NCI-H2029 treated with DMSO at 0.1 percent for 48 hours (cell line): ENCODE data around the gene RXRA.

Experiments
- DNase-seq: peaks from one replicate; lab custom pipeline; 2025; lab: John Stamatoyannopoulos, UW

RXRA gene

DNA sequence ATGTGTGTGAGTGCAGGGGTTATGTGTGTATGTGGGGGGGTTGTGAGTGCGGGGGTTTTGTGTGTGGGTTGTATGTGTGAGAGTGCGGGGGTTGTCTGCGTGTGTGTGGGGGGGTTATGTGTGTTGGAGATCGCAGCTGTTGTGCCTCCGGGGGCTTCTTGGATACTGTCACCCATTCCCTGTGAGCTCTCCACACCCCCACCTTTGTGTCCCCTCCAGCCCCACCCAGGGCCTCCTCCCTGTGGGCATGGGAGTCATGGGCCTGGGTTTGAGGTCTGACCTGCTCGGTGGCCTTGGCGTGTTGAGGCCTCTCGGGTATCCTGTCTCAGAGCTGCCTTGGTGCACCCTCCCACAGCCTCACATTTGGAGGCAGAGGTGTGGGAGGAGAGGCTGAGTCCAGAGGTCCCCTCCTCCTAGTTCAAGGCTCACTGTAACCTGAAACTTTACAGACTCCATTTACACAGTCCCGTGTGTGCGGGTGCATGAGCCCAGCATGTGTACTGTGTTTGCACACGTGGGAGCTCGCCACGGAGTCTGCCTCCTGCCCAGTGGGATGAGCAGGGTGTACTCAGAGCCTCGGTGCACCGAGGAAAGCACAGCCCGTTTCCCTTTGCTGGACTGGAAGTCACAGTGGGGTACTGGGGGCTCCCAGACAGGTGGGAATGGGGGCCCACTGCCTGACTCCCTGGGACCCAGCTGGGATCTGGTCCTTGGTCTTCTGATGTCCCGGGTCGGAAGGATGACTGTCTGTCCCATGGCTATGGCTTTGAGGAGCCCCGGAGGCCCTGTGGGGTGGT lies 43.4 kb downstream of the RXRA start:
- no peak for DNase-seq

DNA sequence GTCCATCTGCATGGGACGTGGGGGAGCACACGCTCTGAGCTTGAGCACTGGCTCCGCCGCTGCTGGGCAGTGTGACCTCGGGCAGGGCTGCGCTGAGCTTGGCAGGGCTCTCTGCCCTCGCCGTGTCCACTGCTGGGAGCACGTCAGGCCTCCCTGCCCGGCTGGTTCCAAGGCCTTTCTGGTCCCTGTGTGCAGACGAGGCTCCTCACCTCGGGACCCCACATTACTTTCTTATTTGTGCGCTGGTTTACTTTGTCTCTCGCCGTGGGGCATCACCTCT lies 43.9 kb downstream of the RXRA start:
- no peak for DNase-seq

DNA sequence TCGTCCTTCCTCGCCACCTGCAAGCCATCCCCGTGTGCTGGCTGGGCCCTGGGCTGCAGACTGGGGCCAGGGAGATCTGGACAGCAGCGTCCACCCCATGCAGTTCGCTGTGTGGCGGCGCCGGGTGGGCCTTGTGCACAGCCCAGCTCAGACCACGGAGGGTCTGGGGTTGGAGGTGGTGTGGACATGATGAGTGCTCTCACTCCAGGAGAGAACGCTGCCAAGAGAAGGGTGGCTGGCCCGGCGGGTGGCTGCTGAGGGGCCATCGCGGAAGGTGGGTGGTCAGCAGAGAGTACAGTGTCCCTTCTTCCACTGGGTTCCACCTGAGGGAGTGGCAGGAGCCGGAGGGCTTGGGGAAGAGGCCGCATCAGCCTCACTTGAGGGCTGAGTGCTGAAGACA lies 44.4 kb downstream of the RXRA start:
- no peak for DNase-seq

DNA sequence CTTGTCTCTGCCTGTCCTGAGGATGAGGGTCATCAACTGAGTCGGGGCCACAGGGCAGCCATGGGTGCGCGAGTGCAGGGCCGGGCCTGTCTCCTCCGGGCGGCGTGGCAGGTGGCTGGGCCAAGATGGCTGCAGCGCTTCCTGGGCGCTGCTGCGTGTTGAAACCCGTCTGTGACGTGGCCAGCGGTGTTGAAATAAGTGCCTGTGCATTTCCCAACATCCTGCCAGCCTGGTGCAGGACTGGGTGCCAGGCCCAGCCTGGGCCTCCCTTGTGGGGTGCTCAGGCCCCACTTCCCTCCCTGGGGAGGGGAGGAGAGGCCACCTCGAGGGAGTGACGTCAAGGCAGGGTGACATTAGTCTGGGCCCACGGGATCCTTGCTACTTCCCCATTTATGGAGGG lies 45.5 kb downstream of the RXRA start:
- no peak for DNase-seq

DNA sequence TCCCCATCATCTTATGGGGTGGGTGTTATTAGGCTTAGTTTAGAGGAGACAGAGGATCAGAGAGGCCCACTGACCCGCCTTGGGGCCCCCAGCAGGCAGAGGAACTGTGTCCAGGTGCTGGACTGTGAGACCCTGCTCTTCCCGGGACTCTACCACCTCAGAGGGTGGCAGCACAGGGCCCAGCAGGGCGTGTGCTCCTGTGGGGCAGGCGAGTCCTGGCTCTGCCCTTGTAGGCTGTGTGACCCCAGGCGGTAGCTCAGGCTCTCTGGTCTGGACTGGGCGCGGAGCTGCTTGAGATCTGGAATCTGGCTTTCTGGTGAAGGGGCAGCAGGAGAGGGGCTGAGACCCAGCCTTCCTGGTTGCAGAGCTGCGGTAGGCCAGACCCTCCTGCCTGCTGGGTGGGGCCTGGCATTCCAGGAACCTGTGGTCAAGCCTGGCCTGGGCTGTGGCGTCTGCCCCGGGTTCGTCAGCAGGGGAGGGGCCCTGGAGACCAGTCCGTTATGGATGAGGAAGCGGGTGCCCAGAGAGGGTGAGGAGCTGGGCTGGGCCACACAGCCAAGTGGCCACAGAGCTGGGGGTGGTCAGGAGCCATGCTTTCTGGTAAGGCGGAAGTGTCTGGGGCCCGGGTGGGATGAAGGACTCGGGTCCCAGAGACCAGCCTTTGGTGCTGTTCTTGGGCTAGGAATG lies 46.5 kb downstream of the RXRA start:
- no peak for DNase-seq

DNA sequence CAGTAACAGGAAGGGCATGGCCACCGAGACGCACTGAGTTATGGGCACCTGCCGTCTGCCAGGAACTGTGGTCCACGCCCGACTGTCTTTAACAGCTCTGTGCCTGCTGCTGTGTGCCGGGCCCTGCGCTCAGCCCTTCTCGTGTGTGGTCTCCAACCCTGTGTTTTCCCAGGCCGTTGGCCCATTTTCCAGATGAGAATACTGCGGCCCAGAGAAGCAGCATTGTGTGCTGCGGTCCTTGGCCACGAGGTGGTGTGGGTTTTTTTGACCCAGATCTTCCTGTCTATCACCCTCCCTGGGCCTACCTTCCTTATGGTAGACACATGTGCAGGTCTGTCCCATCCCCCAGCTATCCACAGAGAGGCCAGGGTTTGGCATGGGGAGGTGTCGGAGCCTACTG lies 47.0 kb downstream of the RXRA start:
- DNase-seq: no peak

DNA sequence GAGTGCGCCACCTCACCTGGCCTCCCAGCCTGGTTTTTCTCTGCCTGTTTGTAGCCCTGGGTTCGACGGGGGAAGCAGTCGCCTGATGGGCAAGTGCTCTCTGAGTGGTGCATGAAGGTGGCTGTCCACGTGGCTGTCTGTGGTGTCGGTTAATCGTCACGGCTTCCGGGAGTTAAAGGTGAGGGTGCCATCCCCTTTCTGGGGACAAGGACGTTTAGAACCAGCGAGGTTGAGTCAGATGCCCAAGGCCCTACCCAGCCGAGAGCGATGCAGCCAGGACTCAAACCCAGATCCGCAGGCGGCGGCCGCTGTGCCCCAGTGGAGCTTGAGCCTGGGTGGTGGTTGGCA lies 47.7 kb downstream of the RXRA start:
- no peak for DNase-seq

DNA sequence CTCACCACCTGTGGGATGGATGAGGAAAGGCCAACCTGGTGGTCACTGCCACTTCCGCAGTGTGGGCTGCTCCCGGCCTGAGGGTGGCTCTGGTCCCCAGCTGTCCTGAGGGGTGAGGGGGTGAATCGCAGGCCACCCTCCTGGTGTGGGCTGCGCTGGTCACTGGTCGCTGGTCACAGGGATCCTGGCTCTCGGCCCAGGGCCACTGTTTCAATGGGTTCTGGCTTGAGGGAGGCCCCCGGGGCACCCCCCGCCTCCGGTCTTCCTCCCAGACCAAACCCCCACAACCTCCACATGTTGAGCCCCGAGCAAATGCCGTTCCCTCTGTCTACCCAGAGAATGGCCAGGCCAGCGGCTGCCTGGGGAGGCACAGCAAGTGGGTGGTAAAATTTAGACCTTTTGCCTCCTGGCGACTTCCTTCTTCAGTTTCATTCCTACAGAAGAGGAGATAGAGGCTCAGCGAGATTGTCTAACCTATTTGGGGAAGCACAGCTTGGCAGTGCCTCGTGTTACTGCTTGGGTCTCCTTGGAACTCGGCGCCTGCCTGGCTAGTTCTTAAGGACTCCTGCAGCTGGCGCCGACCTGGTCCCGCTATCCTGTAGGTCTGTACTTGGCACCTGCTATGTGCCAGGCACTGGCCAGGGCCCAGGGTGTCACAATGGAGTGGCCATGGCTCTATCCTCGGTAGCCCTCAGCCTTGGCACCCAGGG lies 48.2 kb downstream of the RXRA start:
- DNase-seq: no peak

DNA sequence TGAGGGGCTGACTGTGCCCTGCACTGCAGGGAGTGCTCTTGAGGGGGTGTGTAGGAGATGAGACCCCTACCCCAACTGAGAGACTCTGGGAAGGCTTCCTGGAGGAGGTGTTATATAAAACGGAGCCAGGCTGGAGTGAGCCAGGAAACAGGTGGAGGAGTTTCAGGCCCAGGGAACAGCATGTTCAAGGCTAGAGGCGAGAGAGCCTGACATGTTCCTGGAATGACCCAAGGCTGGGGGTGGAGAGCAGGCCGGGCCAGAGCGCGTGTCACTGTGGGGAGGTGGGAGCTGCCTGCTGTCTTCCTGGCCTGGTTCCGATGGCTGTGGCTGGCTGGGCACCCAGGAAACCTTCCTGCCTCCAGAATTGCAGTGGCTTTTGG lies 48.7 kb downstream of the RXRA start:
- no peak for DNase-seq

DNA sequence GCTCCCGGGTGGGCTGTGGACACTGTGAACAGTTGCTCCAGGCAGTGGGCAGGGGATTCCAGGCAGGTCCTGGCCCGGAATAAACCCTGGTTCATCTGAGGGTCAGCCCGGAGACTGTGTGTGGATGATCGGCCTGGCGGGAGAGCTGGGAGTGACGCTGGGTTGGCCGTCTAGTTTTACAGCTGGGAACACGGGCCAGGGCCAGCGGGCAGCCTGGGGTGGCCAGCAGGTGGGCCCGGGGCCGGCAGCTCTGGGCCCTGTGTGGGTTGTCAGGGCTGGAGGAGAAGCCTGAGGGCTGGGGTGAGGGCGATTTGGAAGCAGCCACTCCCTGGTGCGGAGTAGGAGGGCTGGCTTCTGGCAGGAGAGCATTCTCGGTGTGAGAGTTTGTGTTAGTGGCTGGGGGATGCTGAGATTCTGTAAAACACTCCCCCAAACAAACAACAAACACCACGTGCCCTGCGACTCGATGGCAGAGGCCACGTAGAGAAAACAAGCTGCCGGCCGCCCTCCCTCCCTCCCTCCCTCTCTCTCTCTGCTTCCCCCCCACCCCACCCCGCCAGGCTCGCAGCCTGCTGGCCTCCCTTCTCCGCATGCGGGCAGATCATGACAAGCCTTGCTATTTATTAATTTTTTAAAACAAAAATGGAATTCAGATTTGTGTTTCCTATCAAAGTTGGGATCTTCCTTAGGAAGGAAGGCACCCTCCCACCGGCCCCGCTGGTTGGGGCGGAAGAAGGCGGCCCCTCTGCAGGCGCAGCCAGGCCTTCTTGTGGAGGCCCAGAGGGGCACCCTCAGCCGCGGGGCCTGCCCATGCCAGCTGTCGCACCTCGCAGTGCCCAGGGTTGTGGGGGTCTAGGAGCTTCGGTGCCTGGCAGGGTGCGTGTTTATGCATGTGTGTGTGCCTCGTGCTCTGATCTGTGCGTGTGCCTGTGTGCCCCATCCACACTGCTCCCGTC lies 49.5 kb downstream of the RXRA start:
- no peak for DNase-seq

DNA sequence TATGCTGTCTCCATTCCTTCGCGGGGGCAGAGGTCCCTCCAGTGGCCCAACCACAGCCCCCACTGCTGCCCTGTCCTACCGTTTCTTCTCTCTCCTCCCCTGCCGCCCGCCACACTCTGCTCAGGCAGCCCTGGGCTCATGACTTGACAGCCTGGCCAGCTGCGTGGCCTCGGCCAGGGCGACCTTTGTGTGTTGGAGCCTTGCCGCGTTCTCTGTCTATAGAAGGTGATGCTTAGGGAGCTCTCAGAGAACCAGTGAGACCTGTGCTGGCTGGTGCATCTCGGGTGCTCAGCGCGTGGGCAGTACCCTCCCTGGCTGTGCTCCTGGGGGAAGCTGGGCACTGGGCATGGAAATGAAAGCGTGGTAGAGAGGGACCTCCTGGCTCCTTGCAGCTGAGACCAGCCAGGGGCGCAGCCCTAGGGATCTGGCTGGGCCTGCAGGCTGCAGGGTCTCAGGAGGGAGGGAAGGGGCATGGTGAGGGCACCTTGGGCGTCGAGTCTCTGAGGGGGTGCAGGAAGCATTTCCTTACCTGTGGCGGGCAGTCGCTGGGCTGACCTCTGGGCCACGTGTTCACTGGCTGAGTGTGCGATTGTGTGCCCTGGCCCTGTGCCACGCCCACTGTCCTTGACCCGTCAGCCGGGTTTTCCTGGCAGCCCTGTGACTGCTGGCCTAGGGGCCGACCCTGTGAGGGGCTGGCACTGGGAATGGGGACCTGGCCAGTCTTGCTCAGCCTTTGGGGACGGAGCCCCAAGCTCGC lies 50.3 kb downstream of the RXRA start:
- DNase-seq: no peak

DNA sequence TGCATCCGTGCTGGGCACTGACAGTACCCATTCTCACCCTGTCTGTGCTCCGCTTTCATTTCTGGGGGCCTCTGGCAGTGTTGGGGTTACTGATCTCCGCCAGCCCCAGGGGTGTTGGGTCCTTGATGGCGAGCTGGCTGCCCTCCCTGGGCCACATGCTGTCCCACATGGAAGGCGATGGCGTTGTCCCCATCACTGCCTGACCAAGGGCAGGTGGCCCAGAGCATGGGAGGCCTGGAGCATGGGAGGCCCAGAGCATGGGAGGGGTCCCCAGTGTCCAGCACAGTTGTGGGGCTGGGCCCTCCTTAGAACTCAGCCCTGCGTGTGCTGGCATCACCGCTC lies 50.9 kb downstream of the RXRA start:
- DNase-seq: no peak

DNA sequence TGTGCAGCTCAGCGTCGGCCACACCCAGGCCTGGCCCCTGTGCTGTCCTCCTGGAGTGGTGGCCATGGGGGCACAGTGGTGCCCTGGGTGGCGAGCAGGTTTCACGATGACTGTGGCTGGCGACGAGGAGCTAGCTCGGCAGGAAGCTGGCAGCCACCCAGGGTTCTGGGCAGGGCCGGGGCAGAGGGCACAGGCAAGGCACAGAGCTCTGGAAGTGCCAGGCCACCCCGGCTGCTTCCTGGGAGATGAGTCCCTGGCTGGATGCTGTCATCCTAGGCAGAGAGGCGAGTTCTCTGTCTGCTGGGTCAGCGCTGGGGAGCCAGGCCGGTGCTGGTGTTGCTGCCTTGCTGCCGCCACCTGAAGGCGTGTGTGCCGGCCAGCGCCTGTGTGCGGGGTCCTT lies 51.7 kb downstream of the RXRA start:
- DNase-seq: no peak

DNA sequence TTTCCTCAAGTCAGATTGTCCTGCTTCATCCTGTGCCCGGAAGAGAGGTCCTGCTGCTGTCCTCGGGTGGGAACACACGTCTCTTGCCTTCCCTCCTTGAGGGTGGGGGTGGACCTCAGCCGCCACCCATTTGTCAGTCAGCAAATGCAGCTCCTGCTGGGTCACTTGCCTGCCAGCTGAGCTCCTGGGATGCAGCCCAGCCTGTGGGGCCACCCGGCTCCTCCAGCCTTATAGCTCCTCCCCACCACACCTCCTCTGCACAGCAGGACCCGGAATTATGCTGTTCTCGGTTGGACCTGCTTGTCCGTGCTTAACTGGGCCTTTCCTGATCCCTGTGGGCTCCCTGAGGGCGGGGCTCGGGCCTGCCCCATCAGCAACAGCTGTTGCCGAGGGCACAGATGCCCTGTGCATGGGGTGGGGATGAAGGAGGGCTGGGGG lies 52.7 kb downstream of the RXRA start:
- no peak for DNase-seq

DNA sequence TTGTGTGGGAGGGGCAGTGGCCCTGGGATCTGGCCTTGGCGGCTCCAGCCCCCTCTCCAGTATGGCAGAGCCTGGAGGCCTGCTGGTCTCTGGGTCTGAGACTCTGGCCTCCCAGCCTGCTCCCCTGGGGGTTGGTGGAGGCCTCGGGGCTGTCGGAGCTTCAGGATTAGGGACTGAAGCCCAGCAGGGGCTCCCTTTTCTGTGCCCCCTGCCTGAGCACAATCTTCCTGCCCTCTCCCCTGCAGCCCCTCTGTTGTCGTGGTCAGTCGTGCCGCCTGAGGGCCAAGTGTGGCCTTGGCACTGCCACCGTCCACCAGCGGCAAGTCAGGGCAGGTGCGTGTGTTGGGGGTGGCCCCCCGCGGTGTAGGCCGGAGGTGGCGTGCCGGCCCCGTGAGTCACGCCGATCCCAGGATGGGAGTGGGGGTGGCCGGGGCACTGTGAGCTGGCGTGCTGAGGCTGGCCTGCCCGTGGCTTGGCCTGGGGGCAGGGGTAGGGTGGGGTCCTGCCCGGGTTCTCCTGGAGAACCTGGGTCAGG lies 53.6 kb downstream of the RXRA start:
- DNase-seq: no peak

DNA sequence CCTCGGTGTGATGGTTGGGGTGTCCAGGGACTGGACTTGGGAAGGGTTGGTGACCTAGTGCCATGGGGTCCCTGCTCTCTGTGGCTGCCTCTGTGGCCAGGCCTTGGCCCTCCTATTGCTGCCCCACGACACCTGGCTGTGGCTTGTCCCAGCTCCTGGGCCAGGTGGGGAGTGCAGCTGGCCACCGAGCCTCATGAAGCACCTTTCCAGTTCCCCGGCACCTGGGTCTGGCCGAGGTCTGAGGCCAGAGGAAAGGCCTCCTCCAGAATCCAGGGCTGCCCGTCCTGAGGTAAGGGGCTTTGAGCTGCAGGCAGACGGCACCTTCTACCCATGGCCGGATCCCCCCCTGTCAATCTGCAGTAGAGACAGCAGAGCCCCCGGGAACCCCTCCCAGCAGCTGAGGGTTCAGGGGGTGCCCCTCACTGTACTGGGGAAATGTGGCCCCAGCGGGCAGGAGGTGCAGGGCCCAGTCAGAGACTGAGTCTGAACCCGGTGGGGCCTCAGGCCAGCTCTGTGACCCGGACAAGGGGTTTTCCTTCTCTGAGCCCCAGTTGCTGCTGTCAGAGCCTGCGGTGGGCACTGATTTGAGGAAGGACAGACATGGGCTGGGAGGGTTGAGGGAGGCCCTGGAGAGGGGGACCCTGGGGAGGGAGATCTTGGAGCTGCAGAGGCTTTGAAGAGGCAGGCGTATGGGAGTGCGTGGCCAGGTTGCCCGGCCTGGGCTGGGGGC lies 54.5 kb downstream of the RXRA start:
- no peak for DNase-seq

DNA sequence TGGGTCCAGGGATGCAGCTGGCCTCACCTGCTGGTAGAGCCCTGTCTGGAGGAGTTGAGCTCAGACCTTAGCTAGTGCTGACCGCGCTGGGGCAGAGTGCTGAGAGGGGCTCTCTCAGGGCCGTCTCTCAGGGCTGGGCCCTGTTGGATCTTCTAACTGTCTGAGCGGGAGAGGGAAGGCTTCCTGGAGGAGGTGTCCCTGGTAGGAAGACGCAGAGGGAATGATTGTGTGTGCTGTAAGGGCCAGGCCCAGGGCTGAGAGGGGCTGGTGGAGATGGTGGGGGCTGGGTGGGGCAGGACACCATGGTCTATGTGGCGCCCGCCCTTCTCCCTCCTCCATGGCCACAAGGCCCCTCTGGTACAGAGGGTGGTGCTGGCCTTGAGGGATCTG lies 55.0 kb downstream of the RXRA start:
- DNase-seq: no peak

DNA sequence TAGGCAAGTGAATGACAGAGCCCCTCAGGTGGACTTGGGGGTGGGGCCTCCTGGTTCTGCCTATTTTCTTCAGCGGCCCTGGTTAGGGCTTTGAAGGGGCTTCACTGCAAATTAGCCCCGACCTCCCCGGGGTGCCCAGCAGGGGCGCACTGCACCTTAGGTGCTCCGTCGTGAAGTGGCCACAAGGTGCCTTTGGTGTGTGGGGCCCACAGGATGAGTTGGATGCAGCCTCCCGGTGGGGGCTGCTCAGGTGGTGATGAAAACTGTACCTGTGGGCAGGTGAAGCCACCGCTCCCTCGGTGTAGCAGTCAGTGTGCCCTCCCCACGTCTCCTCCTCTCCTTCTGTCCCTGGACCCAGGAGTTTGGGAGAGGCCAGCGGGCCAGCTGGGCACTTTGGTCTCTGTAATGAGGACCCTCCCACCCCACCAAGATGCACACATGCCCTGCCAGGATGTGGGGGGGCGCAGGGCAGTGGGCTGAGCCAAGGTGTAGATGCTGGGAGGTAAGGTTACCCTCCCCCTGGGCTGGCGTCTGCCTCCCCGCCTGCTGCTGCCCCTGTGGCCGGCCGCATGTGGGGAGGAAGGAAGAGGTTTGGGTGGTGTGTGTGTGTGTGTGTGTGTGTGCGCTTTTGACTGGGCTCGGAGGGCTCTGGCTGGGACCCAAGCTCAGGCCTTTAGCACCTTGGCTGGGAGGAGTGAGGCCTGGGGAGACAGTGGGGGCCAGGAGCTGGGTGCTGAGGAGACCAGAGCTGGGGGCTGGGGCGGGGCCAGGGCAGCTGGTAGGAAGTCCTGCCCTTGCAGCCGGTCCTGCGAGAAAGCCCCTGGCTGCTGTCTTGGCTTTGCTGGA lies 55.6 kb downstream of the RXRA start:
- no peak for DNase-seq

DNA sequence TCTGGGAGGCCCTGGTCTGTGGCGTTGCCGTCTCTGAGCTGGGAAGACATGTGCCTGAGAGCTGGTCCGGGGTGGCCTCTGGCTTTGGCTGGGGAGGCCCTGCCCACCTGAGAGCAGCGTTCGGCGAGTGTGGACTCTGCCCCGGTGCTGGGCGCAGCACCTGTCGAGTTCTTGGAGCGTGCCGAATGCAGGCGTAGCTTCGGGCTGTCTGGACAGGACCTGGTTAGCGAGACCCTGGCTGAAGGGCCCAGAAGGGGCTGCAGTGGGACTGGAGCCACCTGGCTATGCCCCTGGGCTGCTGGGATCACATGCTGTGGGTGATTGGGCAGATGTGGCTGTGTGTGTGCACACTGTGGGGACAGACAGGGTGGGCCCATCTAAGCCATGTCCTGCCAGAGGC lies 56.5 kb downstream of the RXRA start:
- no peak for DNase-seq

DNA sequence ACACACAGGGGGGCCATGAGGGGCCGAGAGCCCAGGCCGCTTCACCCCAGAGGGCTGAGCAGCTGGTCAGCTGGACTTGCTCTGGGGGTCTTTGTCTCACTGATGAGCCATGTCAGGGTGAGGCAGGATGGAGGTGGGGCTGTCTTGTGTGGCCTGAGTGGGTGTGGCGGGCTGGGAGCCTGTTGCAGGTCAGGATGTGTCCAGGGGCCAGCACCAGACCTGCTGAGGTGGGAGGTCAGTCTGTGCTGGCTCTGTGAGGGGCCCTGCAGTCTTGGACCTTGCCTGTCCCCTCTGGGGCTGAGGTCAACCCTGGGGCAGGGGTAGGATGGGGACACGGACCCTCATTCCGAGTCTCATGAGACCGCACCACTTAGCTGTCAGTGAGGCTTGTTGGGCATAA lies 56.9 kb downstream of the RXRA start:
- DNase-seq: no peak
